ENCODE measurements around the gene FILIP1. TPM values are rescaled to one million over a fixed set of nuclear protein-coding genes. Genes with fewer than 3 reads are reported as not detected.
A peak's percentile ranks its signal among the peaks of the same experiment; 100 is the strongest.

Gene FILIP1
- polyA plus RNA-seq, 1 of the 3 experiments (the other 2 are of a cell fraction) = 0.03 TPM

DNA sequence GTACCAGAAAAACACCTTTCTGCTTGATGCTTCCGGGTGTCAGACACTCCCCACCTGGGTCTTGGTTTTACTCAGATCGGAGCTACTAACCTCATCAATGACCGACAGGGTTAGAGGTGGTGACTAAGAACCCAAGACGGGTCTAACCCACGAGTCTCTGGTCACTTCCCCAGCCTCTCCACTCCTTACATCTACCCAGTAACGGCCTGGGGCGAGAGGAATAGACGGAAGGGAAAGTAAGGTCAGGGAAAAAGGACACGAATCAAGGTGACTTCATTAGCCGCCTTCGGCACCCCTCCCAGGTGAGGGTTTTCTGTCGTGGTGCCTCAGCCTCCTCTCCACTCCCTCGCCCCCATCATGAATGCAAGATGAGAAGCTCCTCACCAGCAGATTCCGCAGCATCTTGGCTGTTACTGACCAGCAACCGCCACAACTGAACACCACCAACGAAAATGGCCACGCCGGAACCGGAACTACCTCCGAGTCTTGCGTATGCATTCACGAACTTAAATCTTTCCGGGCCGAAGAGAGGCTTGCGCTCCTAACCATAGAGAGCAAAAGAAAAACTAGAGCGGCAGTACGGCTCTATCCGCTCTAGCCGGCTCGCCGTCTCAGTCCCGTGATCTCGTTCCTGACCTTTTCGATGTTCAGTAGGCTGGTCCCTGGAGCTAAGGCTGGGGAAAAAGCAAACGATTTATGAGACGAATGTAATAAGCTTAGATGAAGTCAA is 250.1 kb downstream of the FILIP1 start, which contains the start of gene COX7A2 (continued):
- TF ChIP-seq, protein P1, sequence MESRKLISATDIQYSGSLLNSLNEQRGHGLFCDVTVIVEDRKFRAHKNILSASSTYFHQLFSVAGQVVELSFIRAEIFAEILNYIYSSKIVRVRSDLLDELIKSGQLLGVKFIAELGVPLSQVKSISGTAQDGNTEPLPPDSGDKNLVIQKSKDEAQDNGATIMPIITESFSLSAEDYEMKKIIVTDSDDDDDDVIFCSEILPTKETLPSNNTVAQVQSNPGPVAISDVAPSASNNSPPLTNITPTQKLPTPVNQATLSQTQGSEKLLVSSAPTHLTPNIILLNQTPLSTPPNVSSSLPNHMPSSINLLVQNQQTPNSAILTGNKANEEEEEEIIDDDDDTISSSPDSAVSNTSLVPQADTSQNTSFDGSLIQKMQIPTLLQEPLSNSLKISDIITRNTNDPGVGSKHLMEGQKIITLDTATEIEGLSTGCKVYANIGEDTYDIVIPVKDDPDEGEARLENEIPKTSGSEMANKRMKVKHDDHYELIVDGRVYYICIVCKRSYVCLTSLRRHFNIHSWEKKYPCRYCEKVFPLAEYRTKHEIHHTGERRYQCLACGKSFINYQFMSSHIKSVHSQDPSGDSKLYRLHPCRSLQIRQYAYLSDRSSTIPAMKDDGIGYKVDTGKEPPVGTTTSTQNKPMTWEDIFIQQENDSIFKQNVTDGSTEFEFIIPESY (IDR thresholded peaks at IDR 0.05; ENCODE audit: borderline replicate concordance, low read depth) = peak; percentile 86
- no peak for TF ChIP-seq RXRA (IDR thresholded peaks at IDR 0.05; ENCODE audit: borderline replicate concordance, low read depth)
- TF ChIP-seq TCF12 (IDR thresholded peaks at IDR 0.05) = peak; percentile 41; the same call in 1 of the 2 replicates
- TF ChIP-seq TEAD4 (IDR thresholded peaks at IDR 0.05; ENCODE audit: borderline replicate concordance, insufficient read depth) = no peak
- no peak for TF ChIP-seq EZH2phosphoT487 (IDR thresholded peaks at IDR 0.05; ENCODE audit: borderline replicate concordance, low read depth)
- peak; percentile 97 for TF ChIP-seq GABPA (IDR thresholded peaks at IDR 0.05; ENCODE audit: low read depth)
- TF ChIP-seq SIN3A (IDR thresholded peaks at IDR 0.05; ENCODE audit: borderline replicate concordance, low read depth, low read length) = peak; percentile 75; the same call in 1 of the 2 replicates
- TF ChIP-seq TAF1 (IDR thresholded peaks at IDR 0.05; ENCODE audit: borderline replicate concordance, low read depth, low read length) = peak; percentile 95
- TF ChIP-seq RFX5 (IDR thresholded peaks at IDR 0.05; ENCODE audit: low read length) = peak; percentile 52; the same call in 1 of the 2 replicates

Small RNA genes within 50 kb of the gene (small RNA-seq; reads per million reads assigned to genes)
- 0 reads per million in 7 experiments for gene MIR4463
- gene RF00012 = 0 reads per million in 7 experiments
- 0 to 0.92 (median 0) reads per million in 7 experiments for gene RNU1-34P

Other genes with a start within 250 kb of the FILIP1 start
- gene COX7A2, start 250.0 kb downstream of the FILIP1 start, polyA plus RNA-seq (2012; rRNA removed) = 431 and 600 TPM in 2 replicates
- 22.8 and 27.3 TPM in 2 replicates for gene TMEM30A, start 209.0 kb downstream of the FILIP1 start, polyA plus RNA-seq (2012; rRNA removed)
- gene SENP6, start 108.1 kb upstream of the FILIP1 start, polyA plus RNA-seq (2012; rRNA removed) = 16.2 and 18.7 TPM in 2 replicates